Thyroid gland (tissue), 4 donors: Measurements from ENCODE around the gene FBXL7.

Experiments used
- POLR2A ChIP-seq, 2 donors: fragments of 450-650 bp; IDR thresholded peaks; one replicate each; pipeline ENCODE4 v1.6.1; 2017; ENCODE audit warnings: antibody characterized with exemption in 2 of 2, mild to moderate bottlenecking in 2 of 2, moderate library complexity in 1 of 2
- TF ChIP-seq, protein P1 (sequence below), 6 experiments: fragments of 200-600 bp in 3 of 6; fragments of 450-650 bp in 3 of 6; sonication (generic) in 3 of 6; IDR thresholded peaks; one replicate each; pipeline ENCODE4 v1.5.1; 2016 to 2019; ENCODE audit warnings: antibody characterized with exemption in 6 of 6, mild to moderate bottlenecking in 2 of 6, inconsistent platforms in 1 of 6, moderate library complexity in 1 of 6

DNA sequence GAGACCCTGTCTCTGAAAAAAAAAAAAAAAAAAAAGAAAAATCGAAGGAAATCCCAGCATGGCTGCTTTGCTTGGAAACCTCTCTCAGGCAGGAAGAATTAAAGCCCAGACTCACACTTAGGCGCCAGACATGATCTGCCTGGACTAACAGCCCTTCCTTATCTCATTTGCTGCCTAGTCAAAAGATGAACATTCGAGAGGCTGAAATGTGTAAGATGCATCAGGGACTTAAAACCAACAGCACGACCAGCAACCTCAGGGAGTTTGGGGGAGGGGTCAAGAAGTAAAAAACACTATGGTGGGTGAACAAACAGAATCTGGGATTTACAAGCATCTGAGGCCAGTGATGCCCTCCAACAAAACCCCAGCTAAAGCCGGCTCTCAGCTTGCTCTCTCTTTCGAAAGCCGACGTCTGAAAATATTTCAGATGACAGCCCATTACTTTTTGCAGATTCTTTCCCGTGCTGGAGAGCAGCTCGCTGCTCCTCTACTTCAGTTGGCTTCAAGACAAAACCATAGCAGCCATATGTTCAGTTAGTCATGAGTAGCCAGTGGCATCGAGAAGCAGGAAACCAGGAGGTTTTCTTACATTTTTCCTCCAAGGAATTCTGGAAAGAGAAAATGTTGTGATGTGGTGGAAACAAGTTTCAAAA, 429.8 kb downstream of the FBXL7 start:
- no peak for TF ChIP-seq POLR2A (IDR thresholded peaks at IDR 0.05)
- TF ChIP-seq, protein P1, sequence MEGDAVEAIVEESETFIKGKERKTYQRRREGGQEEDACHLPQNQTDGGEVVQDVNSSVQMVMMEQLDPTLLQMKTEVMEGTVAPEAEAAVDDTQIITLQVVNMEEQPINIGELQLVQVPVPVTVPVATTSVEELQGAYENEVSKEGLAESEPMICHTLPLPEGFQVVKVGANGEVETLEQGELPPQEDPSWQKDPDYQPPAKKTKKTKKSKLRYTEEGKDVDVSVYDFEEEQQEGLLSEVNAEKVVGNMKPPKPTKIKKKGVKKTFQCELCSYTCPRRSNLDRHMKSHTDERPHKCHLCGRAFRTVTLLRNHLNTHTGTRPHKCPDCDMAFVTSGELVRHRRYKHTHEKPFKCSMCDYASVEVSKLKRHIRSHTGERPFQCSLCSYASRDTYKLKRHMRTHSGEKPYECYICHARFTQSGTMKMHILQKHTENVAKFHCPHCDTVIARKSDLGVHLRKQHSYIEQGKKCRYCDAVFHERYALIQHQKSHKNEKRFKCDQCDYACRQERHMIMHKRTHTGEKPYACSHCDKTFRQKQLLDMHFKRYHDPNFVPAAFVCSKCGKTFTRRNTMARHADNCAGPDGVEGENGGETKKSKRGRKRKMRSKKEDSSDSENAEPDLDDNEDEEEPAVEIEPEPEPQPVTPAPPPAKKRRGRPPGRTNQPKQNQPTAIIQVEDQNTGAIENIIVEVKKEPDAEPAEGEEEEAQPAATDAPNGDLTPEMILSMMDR (IDR thresholded peaks at IDR 0.05) = no peak
